GM12872 (cell line): ENCODE data around the gene NTM.

Source experiments
- TF ChIP-seq, protein P1 (sequence below): IDR thresholded peaks from 3 replicates; pipeline ENCODE4 v1.5.1; 2011; ENCODE audit warnings: low read depth, mild to moderate bottlenecking, low read length, moderate library complexity; ENCODE audit not compliant: insufficient read depth

The NTM gene

DNA sequence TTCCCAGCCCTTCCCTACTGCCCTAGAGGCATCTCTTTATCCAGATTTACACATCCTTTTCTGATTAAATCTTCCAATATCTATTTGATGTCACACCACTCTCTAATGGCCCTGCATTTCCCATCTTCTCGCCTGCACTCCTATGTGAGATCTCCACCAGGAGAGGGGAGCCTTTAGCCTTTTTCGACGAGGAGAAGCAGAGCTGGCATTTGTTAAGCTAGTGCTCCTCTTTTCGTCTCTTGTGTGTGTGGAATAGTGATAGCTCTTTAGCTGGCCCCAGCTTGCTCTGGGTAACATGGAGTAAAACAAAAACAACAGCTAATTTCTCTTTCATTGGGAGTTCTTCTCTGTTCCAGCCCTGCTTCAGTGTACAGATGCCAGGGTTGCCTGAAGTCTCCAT, 536.5 kb downstream of the NTM start:
- TF ChIP-seq, protein P1, sequence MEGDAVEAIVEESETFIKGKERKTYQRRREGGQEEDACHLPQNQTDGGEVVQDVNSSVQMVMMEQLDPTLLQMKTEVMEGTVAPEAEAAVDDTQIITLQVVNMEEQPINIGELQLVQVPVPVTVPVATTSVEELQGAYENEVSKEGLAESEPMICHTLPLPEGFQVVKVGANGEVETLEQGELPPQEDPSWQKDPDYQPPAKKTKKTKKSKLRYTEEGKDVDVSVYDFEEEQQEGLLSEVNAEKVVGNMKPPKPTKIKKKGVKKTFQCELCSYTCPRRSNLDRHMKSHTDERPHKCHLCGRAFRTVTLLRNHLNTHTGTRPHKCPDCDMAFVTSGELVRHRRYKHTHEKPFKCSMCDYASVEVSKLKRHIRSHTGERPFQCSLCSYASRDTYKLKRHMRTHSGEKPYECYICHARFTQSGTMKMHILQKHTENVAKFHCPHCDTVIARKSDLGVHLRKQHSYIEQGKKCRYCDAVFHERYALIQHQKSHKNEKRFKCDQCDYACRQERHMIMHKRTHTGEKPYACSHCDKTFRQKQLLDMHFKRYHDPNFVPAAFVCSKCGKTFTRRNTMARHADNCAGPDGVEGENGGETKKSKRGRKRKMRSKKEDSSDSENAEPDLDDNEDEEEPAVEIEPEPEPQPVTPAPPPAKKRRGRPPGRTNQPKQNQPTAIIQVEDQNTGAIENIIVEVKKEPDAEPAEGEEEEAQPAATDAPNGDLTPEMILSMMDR: no peak

GRCh38 chr11:131907371-131907770, 537.0 kb downstream of the NTM start:
- TF ChIP-seq, protein P1: no peak

DNA sequence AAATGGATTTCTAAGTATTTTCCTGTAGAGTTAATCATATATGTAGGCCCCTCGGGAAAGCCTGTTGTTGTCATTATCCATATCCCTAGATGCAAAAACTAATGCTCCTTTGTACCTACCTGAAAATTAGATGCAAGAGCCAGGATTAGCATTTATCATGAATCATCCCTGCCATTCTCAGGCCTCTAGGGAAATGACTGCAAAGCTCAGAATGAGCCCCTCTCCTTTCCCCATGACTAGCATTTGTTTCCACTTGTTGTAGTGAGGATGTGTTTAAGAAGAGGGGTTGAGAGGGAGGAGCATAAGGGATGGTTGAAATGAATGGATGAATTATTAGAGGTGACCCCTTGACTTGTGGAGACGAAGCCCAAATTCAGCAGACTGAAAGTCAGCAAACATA, 537.9 kb downstream of the NTM start:
- TF ChIP-seq, protein P1: no peak

- TF ChIP-seq, protein P1: no peak
Observed at GRCh38 chr11:131909426-131910177, 539.2 kb downstream of the NTM start.

- TF ChIP-seq, protein P1: no peak
Observed at GRCh38 chr11:131910178-131910522, 539.7 kb downstream of the NTM start.

- TF ChIP-seq, protein P1: no peak
Observed at GRCh38 chr11:131910523-131911387, 540.3 kb downstream of the NTM start.

DNA sequence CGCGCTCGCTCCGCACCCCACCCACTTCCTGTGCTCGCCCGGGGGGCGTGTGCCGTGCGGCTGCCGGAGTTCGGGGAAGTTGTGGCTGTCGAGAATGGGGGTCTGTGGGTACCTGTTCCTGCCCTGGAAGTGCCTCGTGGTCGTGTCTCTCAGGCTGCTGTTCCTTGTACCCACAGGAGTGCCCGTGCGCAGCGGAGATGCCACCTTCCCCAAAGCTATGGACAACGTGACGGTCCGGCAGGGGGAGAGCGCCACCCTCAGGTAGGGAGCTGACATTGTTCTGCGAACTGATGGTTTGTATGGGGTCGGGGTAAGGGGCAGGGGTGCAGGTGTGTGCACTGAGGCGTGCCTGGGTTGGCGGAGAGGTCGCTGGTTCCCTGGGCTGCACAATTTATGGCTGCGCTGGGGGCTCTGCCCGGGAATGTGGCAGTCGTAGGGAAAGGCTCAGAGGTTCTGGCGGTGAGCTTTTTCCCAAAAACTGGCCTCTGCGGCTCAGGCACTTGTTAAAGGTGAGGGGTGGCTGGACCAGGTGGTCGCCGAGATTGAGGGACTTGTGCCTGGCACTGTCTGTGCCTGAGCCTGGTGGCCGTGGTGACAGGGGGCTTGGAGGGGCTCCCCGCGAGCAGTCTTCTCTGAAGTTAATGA, 541.1 kb downstream of the NTM start:
- TF ChIP-seq, protein P1: peak; percentile 31; the same call in 2 of the 3 replicates
